Inflammatory macrophage treated with lipopolysaccharide for 1 hour (primary cell): ENCODE data around the gene ZNF69.
A peak's percentile ranks its signal among the peaks of the same experiment; 100 is the strongest.
"Not testable (repeated sequence)": the region's sequence is repeated elsewhere in the genome, so short reads cannot be mapped to it uniquely, and the experiment has no call there.

Experiments used
- DNase-seq, 2 donors: peaks; one replicate each; pipeline ENCODE4 v3.0.0-alpha.2; 2020 to 2022

The ZNF69 gene

GRCh38 chr19:11887611-11888531, at the start of gene ZNF69:
Gene ZNF69 (plus strand): TSS chr19:11887782. CDS start chr19:11887924, 142 bp downstream.
- peak; percentile 54 to 71 for DNase-seq

DNA sequence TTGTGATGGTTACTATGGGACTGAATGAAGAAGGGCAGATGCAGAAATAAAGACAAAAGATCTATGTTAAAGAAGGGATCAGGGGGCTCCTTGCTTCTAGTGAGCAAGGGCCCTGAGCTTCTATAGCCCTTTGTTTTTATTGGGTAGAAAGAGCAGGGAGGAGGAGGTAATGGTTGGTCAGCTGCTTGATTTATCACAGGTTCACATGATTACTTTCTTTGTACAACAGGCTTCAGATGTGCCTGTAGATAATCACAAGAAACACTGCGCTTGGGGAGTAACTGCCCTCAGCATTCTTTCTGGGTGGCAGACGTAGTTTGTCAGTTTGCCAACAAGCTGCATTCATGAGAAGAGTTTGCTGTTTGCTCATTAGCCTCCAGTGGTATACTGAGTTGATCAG, 43.9 kb upstream of the ZNF69 start:
- DNase-seq = no peak

- DNase-seq = not testable (repeated sequence)
Measured at GRCh38 chr19:11847615-11848014, 40.0 kb upstream of the ZNF69 start.

- DNase-seq = no peak
Measured at GRCh38 chr19:11848200-11848593, 39.4 kb upstream of the ZNF69 start.

DNA sequence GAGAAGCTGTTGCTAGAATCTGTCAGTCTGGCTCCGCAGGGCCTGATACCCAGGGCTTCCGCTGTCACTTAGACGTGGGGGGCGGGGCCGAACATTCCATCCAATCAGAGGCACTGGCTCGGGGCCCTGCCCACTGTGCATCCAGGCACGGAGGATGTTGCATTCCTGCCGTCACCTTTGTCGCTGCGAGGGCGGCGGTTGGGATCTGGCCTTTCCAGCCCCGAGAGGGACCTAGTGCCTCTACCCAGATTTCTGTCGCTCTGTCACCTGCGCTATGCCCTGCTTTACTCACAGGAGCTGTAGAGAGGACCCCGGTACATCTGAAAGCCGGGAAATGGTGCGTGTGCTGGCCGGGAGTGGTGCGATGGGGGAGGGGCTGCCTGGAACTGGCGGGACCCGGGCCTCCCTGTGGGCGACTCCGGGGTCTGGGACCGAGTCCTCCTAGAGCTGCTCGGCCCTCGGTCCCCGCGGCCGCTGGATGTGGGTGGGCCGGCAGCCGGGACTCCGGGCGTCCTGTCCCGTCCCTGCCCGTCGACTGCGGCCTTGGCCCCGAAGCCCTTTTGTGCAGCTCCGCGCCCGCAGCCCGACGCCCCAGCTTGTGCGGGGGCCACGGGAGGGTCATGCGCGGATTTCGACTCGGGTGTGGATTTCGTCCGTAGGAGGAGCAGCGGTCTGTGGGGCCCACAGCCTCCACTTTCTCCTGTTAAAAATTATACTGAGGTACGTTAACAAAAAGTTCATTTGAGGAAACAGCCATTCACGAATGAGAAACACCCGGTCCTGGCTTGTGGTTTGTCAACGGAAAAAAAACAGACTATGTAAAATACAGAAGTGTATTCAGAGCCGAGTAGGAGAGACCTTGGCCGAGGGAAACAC, 38.8 kb upstream of the ZNF69 start, which contains the start of gene ZNF439:
Gene ZNF439, plus strand, starts transcription at position 133 of the 876 bp plus-strand sequence. Its CDS starts 142 bp downstream, at position 275.
- peak; percentile 54 to 74 for DNase-seq

DNA sequence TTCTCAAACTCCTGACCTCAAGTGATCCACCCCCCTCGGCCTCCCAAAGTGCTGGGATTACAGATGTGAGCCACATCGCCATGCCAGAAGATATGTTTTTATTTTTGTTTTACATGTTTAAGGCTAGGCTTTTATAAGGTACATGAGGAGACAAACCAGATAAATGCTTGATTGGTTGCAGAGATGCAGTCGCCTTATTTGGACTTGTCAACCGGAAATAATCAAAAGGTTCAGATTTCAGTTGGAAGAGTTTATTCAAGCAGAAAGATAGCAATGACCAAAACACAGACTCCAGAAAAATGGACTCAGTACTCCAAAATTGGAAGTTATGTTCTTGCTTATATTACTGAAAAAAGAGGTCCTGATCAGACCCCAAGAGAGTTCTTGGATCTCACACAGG, 37.3 kb upstream of the ZNF69 start:
- DNase-seq = not testable (repeated sequence)

DNA sequence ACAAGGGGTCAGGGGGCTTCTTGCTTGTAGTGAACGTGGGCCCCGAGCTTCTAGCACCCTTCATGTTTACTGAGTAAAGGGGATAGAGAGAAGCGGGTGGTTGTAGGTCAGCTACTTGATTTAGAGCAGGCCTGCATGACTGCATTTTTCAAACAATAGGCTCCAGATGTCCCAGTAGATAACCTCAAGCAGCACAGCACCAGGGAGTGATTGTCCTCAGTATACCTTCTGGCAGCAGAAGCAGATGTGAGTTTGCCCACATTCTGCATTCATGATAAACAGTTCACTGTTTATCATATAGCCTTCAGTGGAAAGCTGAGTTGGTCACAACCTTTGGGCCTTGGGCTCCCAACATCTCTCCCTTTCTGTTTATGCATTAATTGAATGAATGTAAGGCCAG, 34.2 kb upstream of the ZNF69 start:
- DNase-seq = no peak

GRCh38 chr19:11856596-11857250, 30.9 kb upstream of the ZNF69 start:
- no peak for DNase-seq

- DNase-seq = no peak
Measured at GRCh38 chr19:11860721-11861120, 26.9 kb upstream of the ZNF69 start.

- DNase-seq = no peak
Measured at GRCh38 chr19:11861301-11861700, 26.3 kb upstream of the ZNF69 start.

DNA sequence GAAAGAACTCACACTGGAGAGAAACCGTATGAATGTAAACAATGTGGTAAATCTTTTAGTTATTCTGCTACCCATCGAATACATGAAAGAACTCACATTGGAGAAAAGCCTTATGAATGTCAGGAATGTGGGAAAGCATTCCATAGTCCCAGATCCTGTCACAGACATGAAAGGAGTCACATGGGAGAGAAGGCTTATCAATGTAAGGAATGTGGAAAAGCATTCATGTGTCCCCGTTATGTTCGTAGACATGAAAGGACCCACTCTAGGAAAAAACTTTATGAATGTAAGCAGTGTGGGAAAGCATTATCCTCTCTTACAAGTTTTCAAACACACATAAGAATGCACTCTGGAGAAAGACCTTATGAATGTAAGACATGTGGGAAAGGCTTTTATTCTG, 19.8 kb upstream of the ZNF69 start:
- DNase-seq = not testable (repeated sequence)

DNA sequence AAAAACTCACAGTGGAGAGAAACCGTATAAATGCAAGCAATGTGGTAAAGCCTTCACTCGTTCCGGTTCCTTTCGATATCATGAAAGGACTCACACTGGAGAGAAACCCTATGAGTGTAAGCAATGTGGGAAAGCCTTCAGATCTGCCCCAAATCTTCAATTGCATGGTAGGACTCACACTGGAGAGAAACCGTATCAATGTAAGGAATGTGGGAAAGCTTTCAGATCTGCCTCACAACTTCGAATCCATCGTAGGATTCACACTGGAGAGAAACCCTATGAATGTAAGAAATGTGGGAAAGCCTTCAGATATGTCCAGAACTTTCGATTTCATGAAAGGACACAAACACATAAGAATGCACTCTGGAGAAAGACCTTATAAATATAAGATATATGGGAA, 19.4 kb upstream of the ZNF69 start:
- DNase-seq = no peak

- no peak for DNase-seq
Measured at GRCh38 chr19:11872624-11873023, 15.0 kb upstream of the ZNF69 start.

DNA sequence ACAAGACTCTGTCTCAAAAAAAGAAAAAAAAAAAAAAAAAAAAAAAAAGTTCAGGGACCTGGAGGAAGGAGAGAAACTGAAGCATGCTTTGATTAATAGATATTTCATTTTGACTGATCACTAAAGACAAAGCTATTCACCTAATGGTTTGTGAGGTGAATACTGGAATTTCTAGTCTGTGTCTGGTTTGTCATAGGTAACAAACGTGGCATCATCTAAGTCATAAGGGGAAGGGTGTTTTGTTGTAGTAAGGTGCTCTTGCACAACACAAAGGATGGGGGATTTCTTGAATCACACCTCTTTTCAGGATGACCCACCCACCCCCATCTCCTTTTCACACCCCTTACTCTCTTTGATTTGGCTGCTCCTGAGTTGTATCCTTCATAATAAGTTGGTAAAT, 13.8 kb upstream of the ZNF69 start:
- DNase-seq = no peak

GRCh38 chr19:11879687-11880266, 7.8 kb upstream of the ZNF69 start:
- peak in 1 of 2 donors; percentile 9 for DNase-seq

DNA sequence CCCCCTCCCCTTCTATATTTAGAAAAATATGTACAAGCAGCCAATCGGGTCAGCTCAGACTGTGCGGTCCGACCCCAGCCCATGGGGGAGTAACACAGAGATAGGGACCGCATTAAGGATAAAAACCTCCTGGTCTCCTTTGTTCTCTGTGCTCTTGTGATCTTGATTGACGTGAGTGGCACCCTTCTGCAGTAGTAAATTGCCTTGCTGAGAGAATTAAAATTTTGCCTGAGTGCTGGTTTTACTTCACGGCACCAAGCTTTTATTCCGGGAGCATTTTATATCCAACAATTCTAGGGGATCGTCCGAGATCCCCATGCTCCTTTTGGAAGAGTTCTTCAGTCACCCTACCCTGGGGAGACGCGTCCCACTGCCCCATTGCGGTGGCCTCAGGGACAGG, 7.0 kb upstream of the ZNF69 start:
- DNase-seq = no peak

- peak; percentile 42 to 87 for DNase-seq
Measured at GRCh38 chr19:11881151-11881800, 6.3 kb upstream of the ZNF69 start.

- no peak for DNase-seq
Measured at GRCh38 chr19:11882606-11883005, 5.0 kb upstream of the ZNF69 start.

DNA sequence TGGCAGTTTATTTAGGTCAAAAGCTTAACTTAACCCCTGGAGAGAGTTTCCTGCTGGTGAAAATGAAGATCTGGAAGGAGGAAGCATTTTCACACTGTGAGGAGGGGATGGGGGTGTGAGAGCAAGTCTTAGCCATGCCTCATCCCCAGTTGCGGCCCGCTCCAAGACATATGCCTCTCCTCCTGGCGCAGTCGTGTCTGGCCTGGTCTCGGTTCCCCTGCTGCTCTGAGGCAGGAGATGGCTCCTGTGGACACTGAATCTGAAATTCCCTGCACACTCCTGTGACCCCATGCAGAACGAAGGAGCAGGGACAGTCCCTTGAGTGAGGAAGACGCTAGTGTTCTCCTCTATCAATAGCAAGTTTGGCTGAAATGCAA, 360 bp upstream of the ZNF69 start:
- DNase-seq = peak in 1 of 2 donors; percentile 2

DNA sequence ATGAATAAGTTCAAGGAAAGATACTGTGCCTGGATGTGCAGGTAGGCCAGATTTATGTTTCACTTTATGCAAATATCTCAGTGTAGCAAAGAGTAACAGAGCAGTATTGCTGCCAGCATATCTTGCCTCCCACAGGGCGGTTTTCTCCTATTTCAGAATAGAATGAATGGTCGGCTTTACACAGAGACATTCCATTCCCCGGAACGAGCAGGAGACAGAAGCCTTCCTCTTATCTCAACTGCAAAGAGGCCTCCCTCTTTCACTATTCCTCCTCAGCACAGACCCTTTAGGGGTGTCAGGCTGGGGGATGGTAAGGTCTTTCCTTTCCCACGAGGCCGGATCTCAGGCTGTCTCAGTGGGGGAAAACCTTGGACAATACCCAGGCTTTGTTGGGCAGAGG, 2.3 kb downstream of the ZNF69 start:
- not testable (repeated sequence) for DNase-seq

DNA sequence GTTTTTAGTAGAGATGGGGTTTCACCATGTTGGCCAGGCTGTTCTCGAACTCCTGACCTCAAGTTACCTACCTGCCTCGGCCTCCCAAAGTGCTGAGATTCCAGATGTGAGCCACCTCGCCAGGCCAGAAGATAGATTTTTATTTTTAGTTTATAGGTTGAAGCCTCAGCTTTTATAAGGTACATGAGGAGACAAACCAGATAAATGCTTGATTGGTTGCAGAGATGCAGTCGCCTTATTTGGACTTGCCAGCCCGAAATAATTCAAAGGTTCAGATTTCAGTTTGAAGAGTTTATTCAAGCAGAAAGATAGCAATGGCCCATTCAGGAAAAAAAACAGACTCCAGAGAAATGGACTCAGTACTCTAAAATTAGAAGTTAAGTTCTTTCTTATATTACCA, 3.1 kb downstream of the ZNF69 start:
- no peak for DNase-seq

GRCh38 chr19:11894851-11895250, 7.3 kb downstream of the ZNF69 start:
- no peak for DNase-seq
